Kidney epithelial cell (primary cell): ENCODE data around the gene GUCY2F. TPM values are rescaled to one million over a fixed set of nuclear protein-coding genes. Genes with fewer than 3 reads are reported as not detected.

Experiments used
- DNase-seq: peaks from one replicate; pipeline ENCODE4 v3.0.0-alpha.2; 2010; ENCODE audit warnings: low read depth
- H3K27me3 ChIP-seq: 2 replicates; pipeline ENCODE4 v1.6.0; 2011; ENCODE audit warnings: low read length; ENCODE audit not compliant: control insufficient read depth, insufficient read depth
- H3K36me3 ChIP-seq: 2 replicates; pipeline ENCODE4 v1.5.1; 2011; ENCODE audit warnings: low read length; ENCODE audit not compliant: control insufficient read depth, insufficient read depth
- H3K4me3 ChIP-seq: 2 replicates; pipeline ENCODE4 v1.5.1; 2011; ENCODE audit warnings: low read depth, mild to moderate bottlenecking, control low read depth, low read length
- total RNA-seq: library from RNA; depleted of rRNA; stranded (reverse); fragments of >200 nt; gene quantifications from 2 replicates; pipeline ENCODE4 v1.2.3, GENCODE V29; 2015
- TF ChIP-seq, protein P1 (sequence below): IDR thresholded peaks from 2 replicates; pipeline ENCODE4 v1.5.1; 2011; ENCODE audit warnings: mild to moderate bottlenecking, moderate library complexity, low read length, control low read depth, inconsistent platforms; ENCODE audit not compliant: insufficient read depth, poor library complexity, severe bottlenecking

The GUCY2F gene
- total RNA-seq, 1 donor from 2014 or later, result not detected

DNA sequence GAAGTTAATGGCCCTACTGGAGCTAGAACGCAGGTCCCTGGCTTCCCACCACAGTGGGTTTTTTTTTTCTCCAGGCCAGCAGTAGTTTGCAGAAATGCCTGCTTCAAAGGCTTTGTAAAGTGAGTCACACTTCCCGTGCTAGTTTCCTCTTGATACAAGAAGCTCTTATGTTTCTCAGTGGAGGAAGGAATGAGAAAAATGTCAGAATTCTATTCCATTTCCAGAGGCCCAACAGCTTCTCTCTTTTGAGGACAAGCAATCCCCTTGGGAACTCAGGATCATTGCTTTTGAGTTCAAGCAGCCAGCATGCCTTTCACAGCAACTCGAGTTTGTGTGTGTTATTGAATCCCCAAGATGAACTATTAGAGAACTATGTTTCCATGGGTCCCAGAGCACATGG is 134.3 kb downstream of the GUCY2F start:
- TF ChIP-seq, protein P1, sequence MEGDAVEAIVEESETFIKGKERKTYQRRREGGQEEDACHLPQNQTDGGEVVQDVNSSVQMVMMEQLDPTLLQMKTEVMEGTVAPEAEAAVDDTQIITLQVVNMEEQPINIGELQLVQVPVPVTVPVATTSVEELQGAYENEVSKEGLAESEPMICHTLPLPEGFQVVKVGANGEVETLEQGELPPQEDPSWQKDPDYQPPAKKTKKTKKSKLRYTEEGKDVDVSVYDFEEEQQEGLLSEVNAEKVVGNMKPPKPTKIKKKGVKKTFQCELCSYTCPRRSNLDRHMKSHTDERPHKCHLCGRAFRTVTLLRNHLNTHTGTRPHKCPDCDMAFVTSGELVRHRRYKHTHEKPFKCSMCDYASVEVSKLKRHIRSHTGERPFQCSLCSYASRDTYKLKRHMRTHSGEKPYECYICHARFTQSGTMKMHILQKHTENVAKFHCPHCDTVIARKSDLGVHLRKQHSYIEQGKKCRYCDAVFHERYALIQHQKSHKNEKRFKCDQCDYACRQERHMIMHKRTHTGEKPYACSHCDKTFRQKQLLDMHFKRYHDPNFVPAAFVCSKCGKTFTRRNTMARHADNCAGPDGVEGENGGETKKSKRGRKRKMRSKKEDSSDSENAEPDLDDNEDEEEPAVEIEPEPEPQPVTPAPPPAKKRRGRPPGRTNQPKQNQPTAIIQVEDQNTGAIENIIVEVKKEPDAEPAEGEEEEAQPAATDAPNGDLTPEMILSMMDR, result no peak
- DNase-seq, result peak; percentile 12
- no peak overlapping the region for H3K4me3 ChIP-seq
- H3K27me3 ChIP-seq, result peaks cover 5% of the 10 kb centered on the region
- no peaks in the 10 kb centered on the region for H3K36me3 ChIP-seq

GRCh38 chrX:109346491-109346890 is 135.4 kb downstream of the GUCY2F start:
- Histone ChIP-seq H3K36me3 (no peaks in the 10 kb centered on the region), H3K4me3 (no peak overlapping the region), H3K27me3 (no peaks in the 10 kb centered on the region)
- TF ChIP-seq, protein P1, result no peak
- DNase-seq, result no peak

GRCh38 chrX:109345856-109346255 is 136.0 kb downstream of the GUCY2F start:
- H3K4me3 ChIP-seq, result no peak overlapping the region
- TF ChIP-seq, protein P1, result no peak

GRCh38 chrX:109344678-109345077 is 137.2 kb downstream of the GUCY2F start:
- no peak overlapping the region for H3K4me3 ChIP-seq
- no peaks in the 10 kb centered on the region for H3K36me3 ChIP-seq
- H3K27me3 ChIP-seq, result no peaks in the 10 kb centered on the region
- TF ChIP-seq, protein P1, result no peak
- no peak for DNase-seq

More at GRCh38 chrX:109345856-109346255, 136.0 kb downstream of the GUCY2F start:
- H3K27me3 ChIP-seq, result no peaks in the 10 kb centered on the region
- no peaks in the 10 kb centered on the region for H3K36me3 ChIP-seq
- DNase-seq, result no peak

DNA sequence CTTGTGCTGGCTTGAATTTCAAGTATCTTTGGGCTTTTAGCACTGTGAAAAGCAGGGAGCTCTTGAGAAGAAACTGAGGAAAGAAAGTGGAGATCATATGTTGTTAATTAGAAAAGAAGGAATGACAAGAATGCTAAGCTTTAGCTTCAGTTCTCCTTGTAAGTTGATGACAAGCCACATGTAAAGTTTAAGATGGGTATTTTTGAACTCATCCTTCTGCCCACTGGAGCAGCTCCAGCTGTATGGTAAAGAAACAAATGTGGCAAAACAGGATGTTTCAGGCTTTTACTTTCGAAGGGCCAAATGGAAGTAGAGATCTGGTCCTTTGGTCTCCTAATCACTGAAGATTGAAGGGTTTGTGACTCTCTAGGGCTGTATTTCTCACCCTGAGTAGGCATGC is 137.8 kb downstream of the GUCY2F start:
- Histone ChIP-seq H3K4me3 (no peak overlapping the region), H3K36me3 (no peaks in the 10 kb centered on the region), H3K27me3 (no peaks in the 10 kb centered on the region)
- TF ChIP-seq, protein P1, result no peak
- DNase-seq, result no peak

DNA sequence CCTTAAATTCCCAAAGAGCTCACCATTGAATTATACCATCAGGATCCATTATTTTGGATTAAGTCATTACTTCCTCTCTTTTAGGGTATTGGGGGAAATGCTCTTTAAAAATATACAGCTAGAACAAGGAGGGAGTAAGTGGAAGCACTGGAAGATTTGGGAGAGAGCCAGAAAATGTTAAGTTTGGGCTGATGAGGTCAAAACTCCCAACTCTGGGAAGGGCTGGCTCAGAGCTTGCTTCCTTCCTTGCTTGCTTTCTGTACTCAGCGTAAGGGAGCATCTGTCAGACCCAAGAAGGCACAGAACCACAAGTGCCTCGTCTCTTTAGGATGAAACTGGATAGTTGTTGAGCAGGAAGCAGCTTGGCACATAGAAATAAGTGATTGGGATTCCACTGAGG is 138.2 kb downstream of the GUCY2F start:
- Histone ChIP-seq H3K27me3 (no peaks in the 10 kb centered on the region), H3K4me3 (no peak overlapping the region), H3K36me3 (no peaks in the 10 kb centered on the region)
- TF ChIP-seq, protein P1, result no peak
- no peak for DNase-seq
